H9 (cell line): Measurements from ENCODE around the gene ODAD2. TPM values are rescaled to one million over a fixed set of nuclear protein-coding genes. Genes with fewer than 3 reads are reported as not detected.

Source experiments
- DNase-seq: peaks from one replicate; pipeline ENCODE4 v3.0.0-alpha.2; 2017
- H2AFZ ChIP-seq: one replicate; pipeline ENCODE4 v1.6.1; 2013; ENCODE audit warnings: mild to moderate bottlenecking, low read length, control low read depth, moderate library complexity
- H2AK5ac ChIP-seq: 2 replicates; pipeline ENCODE4 v1.6.1; 2013; ENCODE audit warnings: low read length, control low read depth, mixed read lengths; ENCODE audit not compliant: insufficient read length
- H2BK120ac ChIP-seq: one replicate; pipeline ENCODE4 v1.6.1; 2013; ENCODE audit warnings: low read depth, mild to moderate bottlenecking, low read length, control low read depth, inconsistent platforms; ENCODE audit not compliant: poor library complexity, severe bottlenecking
- H2BK12ac ChIP-seq: 2 replicates; pipeline ENCODE4 v1.6.1; 2013; ENCODE audit warnings: low read length, control low read depth, mixed read lengths, low read depth; ENCODE audit not compliant: insufficient read length
- H2BK15ac ChIP-seq: 2 replicates; pipeline ENCODE4 v1.6.1; 2013; ENCODE audit warnings: low read depth, low read length, control low read depth
- H2BK20ac ChIP-seq: one replicate; pipeline ENCODE4 v1.6.1; 2013; ENCODE audit warnings: low read depth, mild to moderate bottlenecking, low read length, control low read depth, inconsistent platforms; ENCODE audit not compliant: poor library complexity, severe bottlenecking
- H2BK5ac ChIP-seq: 2 replicates; pipeline ENCODE4 v1.6.1; 2013; ENCODE audit warnings: low read length, control low read depth, mixed read lengths; ENCODE audit not compliant: insufficient read length
- H3K14ac ChIP-seq: 2 replicates; pipeline ENCODE4 v1.6.1; 2013; ENCODE audit warnings: low read length, control low read depth; ENCODE audit not compliant: insufficient read depth
- H3K18ac ChIP-seq: 2 replicates; pipeline ENCODE4 v1.6.1; 2013; ENCODE audit warnings: low read depth, mild to moderate bottlenecking, mixed read lengths, low read length, control low read depth; ENCODE audit not compliant: insufficient read length
- H3K23ac ChIP-seq: 2 replicates; pipeline ENCODE4 v1.6.1; 2013; ENCODE audit warnings: low read length, control low read depth, mixed read lengths, low read depth; ENCODE audit not compliant: insufficient read length
- H3K23me2 ChIP-seq: 2 replicates; pipeline ENCODE4 v1.6.1; 2013; ENCODE audit warnings: low read depth, mild to moderate bottlenecking, mixed read lengths, low read length, control low read depth; ENCODE audit not compliant: insufficient read length, poor library complexity, severe bottlenecking
- H3K27ac ChIP-seq: 2 replicates; pipeline ENCODE4 v1.5.1; 2013; ENCODE audit warnings: low read length, control low read depth, mixed read lengths, low read depth; ENCODE audit not compliant: insufficient read length
- H3K27me3 ChIP-seq: 2 replicates; pipeline ENCODE4 v1.6.1; 2013; ENCODE audit warnings: low read length, control low read depth, inconsistent platforms; ENCODE audit not compliant: insufficient read depth
- H3K4ac ChIP-seq: 2 replicates; pipeline ENCODE4 v1.6.1; 2013; ENCODE audit warnings: low read depth, mild to moderate bottlenecking, control low read depth, inconsistent platforms, low read length, moderate library complexity
- H3K4me1 ChIP-seq: 2 replicates; pipeline ENCODE4 v1.6.1; 2013; ENCODE audit warnings: low read length, control low read depth, inconsistent platforms; ENCODE audit not compliant: insufficient read depth
- H3K4me2 ChIP-seq: 2 replicates; pipeline ENCODE4 v1.6.1; 2013; ENCODE audit warnings: low read length, control low read depth, mixed read lengths; ENCODE audit not compliant: insufficient read length, insufficient read depth
- H3K56ac ChIP-seq: 2 replicates; pipeline ENCODE4 v1.6.1; 2013; ENCODE audit warnings: low read depth, mild to moderate bottlenecking, mixed read lengths, low read length, control low read depth; ENCODE audit not compliant: insufficient read length
- H3K79me1 ChIP-seq: 2 replicates; pipeline ENCODE4 v1.6.1; 2013; ENCODE audit warnings: low read depth, mild to moderate bottlenecking, moderate library complexity, low read length, control low read depth, inconsistent platforms; ENCODE audit not compliant: insufficient read depth, poor library complexity, severe bottlenecking
- H3K79me2 ChIP-seq: 2 replicates; pipeline ENCODE4 v1.6.1; 2013; ENCODE audit warnings: low read length, control low read depth, inconsistent platforms; ENCODE audit not compliant: insufficient read depth
- H3K9ac ChIP-seq: 2 replicates; pipeline ENCODE4 v1.6.1; 2013; ENCODE audit warnings: low read length, control low read depth, mixed read lengths; ENCODE audit not compliant: insufficient read length; ENCODE audit errors: extremely low read depth
- H3K9me3 ChIP-seq: one replicate; pipeline ENCODE4 v1.6.1; 2013; ENCODE audit warnings: low read depth, low read length, inconsistent platforms; ENCODE audit not compliant: control insufficient read depth
- H3T11ph ChIP-seq: one replicate; pipeline ENCODE4 v1.6.1; 2013; ENCODE audit warnings: mild to moderate bottlenecking, low read length, control low read depth, inconsistent platforms
- H4K20me1 ChIP-seq: one replicate; pipeline ENCODE4 v1.6.1; 2013; ENCODE audit not compliant: control insufficient read depth, insufficient read length, insufficient read depth
- H4K5ac ChIP-seq: 2 replicates; pipeline ENCODE4 v1.6.1; 2013; ENCODE audit warnings: low read depth, mild to moderate bottlenecking, mixed read lengths, low read length, control low read depth; ENCODE audit not compliant: insufficient read length
- H4K8ac ChIP-seq: replicated peaks from 2 replicates; pipeline ENCODE4 v1.6.1; 2013; ENCODE audit warnings: low read length, control low read depth, mixed read lengths, low read depth; ENCODE audit not compliant: insufficient read length
- H4K91ac ChIP-seq: 2 replicates; pipeline ENCODE4 v1.6.1; 2013; ENCODE audit warnings: low read depth, mild to moderate bottlenecking, moderate library complexity, mixed read lengths, low read length, control low read depth; ENCODE audit not compliant: insufficient read length
- H3K27ac Mint-ChIP-seq, 3 experiments: 2 replicates in 2 of 3; 3 replicates in 1 of 3; pipeline ENCODE4 v1.8.0; 2020 to 2021; ENCODE audit warnings: mixed read lengths in 3 of 3, mild to moderate bottlenecking in 1 of 3, moderate library complexity in 1 of 3
- H3K27me3 Mint-ChIP-seq: 2 replicates; pipeline ENCODE4 v1.8.0; 2021; ENCODE audit warnings: low read depth, mild to moderate bottlenecking, moderate library complexity, mixed read lengths
- H3K36me3 Mint-ChIP-seq, 3 experiments: 2 replicates in 2 of 3; 3 replicates in 1 of 3; pipeline ENCODE4 v1.8.0; 2020 to 2021; ENCODE audit warnings: low read depth in 3 of 3, mixed read lengths in 3 of 3; ENCODE audit not compliant: insufficient read depth in 1 of 3
- H3K4me1 Mint-ChIP-seq, 2 experiments: 2 replicates each; pipeline ENCODE4 v1.8.0; 2020; ENCODE audit warnings: mixed read lengths in 2 of 2
- H3K4me3 Mint-ChIP-seq, 2 experiments: 2 replicates in 1 of 2; 3 replicates in 1 of 2; pipeline ENCODE4 v1.8.0; 2020 to 2021; ENCODE audit warnings: mild to moderate bottlenecking in 2 of 2, mixed read lengths in 2 of 2, moderate library complexity in 1 of 2
- H3K9me3 Mint-ChIP-seq, 2 experiments: 2 replicates in 1 of 2; 3 replicates in 1 of 2; pipeline ENCODE4 v1.8.0; 2020; ENCODE audit warnings: mild to moderate bottlenecking in 2 of 2, mixed read lengths in 2 of 2, moderate library complexity in 1 of 2
- whole genome bisulfite sequencing: extraction: QIAGEN DNeasy Blood & Tissue Kit; methylation state at CpG from one replicate; pipeline ENCODE4 v1.1.7; 2013; ENCODE audit warnings: missing lambda C conversion rate, low lambda C conversion rate, mixed read lengths; ENCODE audit not compliant: insufficient read length; ENCODE audit errors: extremely low coverage; 5-methylcytosine and 5-hydroxymethylcytosine counted together
- total RNA-seq: library from RNA; stranded (reverse); gene quantifications from 2 replicates; pipeline ENCODE4 v1.2.1, GENCODE V29; 2021
- TF ChIP-seq, protein P1 (sequence below): fragments of 200-600 bp; sonication (generic); conservative IDR thresholded peaks from 3 replicates; pipeline ENCODE4 v1.8.0; 2021; ENCODE audit warnings: antibody characterized with exemption, mild to moderate bottlenecking

The ODAD2 gene
- total RNA-seq, 1 experiment from 2014 or later: 4.5 TPM

DNA sequence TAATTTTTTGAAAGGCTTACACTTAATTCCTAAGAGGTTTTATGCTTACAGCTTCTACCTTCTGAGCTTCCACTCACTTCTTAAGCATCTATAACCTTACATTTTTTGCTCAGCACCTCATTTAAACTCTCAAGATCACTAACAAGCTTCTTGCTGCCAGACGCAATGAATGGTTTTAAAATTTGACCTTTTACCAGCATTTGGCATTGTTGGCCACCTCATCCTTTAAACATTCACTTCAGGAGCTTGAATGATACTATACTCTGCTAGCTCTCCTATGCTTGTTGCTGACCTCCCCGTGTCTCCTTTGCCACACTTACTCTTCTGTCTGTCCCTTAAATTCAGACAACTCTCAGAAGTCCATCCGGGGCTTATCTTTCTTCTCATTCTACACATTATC, 37.7 kb upstream of the ODAD2 start:
- Histone ChIP-seq H4K20me1 (no peaks in the 10 kb centered on the region), H2BK15ac (no peak overlapping the region), H2BK20ac (no peak overlapping the region), H3K27ac (no peak overlapping the region), H3K27me3 (no peaks in the 10 kb centered on the region), H2AK5ac (no peak overlapping the region), H2BK120ac (no peak overlapping the region), H4K5ac (no peak overlapping the region), H3K4me2 (no peak overlapping the region), H3K23me2 (no peaks in the 10 kb centered on the region), H3K56ac (no peak overlapping the region), H3K9ac (no peak overlapping the region), H3K9me3 (no peaks in the 10 kb centered on the region), H2BK12ac (no peak overlapping the region), H4K8ac (no peak overlapping the region), H3K4me1 (no peaks in the 10 kb centered on the region), H3K79me1 (no peaks in the 10 kb centered on the region), H2BK5ac (no peak overlapping the region), H2AFZ (no peak overlapping the region), H3K23ac (no peak overlapping the region), H3T11ph (no peak overlapping the region), H3K4ac (no peak overlapping the region), H4K91ac (no peak overlapping the region), H3K18ac (no peak overlapping the region), H3K14ac (no peak overlapping the region), H3K79me2 (no peaks in the 10 kb centered on the region)
- TF ChIP-seq, protein P1, sequence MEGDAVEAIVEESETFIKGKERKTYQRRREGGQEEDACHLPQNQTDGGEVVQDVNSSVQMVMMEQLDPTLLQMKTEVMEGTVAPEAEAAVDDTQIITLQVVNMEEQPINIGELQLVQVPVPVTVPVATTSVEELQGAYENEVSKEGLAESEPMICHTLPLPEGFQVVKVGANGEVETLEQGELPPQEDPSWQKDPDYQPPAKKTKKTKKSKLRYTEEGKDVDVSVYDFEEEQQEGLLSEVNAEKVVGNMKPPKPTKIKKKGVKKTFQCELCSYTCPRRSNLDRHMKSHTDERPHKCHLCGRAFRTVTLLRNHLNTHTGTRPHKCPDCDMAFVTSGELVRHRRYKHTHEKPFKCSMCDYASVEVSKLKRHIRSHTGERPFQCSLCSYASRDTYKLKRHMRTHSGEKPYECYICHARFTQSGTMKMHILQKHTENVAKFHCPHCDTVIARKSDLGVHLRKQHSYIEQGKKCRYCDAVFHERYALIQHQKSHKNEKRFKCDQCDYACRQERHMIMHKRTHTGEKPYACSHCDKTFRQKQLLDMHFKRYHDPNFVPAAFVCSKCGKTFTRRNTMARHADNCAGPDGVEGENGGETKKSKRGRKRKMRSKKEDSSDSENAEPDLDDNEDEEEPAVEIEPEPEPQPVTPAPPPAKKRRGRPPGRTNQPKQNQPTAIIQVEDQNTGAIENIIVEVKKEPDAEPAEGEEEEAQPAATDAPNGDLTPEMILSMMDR: no peak
- Mint-ChIP-seq H3K4me1 (no peaks in the 10 kb centered on the region), H3K9me3 (peaks cover 0 to 6% of the 10 kb centered on the region in 2 experiments; a peak in 2 of 5 replicates), H3K36me3 (peaks cover 0 to 7% (median 0%) of the 10 kb centered on the region in 3 experiments; a peak in 1 of 7 replicates), H3K27me3 (no peaks in the 10 kb centered on the region), H3K27ac (no peak overlapping the region), H3K4me3 (no peak overlapping the region)
- no CpG with 5 or more reads among the region's 3 CpGs for WGBS
- DNase-seq: no peak
